A673 (cell line): ENCODE measurements around the gene VCP.

Experiments
- CTCF ChIP-seq: fragments of 300-800, 200-600 bp; sonication (generic); conservative IDR thresholded peaks from 2 replicates; pipeline ENCODE4 v1.5.1; 2017; ENCODE audit warnings: low read depth, mild to moderate bottlenecking, antibody characterized with exemption, low read length, moderate library complexity, mixed read lengths
- EZH2 ChIP-seq: fragments of 200-600 bp; sonication (generic); IDR thresholded peaks from 2 replicates; pipeline ENCODE4 v1.6.1; 2017; ENCODE audit warnings: borderline replicate concordance, low read depth, mild to moderate bottlenecking, mixed read lengths, antibody characterized with exemption, low read length; ENCODE audit not compliant: poor library complexity, severe bottlenecking

GRCh38 chr9:35102465-35102768 is 30.0 kb upstream of the VCP start:
- TF ChIP-seq CTCF (no peak), EZH2 (no peak)
